Measurements from ENCODE around the gene SPATA46. TPM values are rescaled to one million over a fixed set of nuclear protein-coding genes. Genes with fewer than 3 reads are reported as not detected.
"Not testable (repeated sequence)": the region's sequence is repeated elsewhere in the genome, so short reads cannot be mapped to it uniquely, and the experiment has no call there.

Gene SPATA46
- total RNA-seq = not detected

- no peak for DNase-seq
Measured at GRCh38 chr1:162376691-162377090, at the start of gene SPATA46. Gene SPATA46, minus strand, starts transcription at chr1:162376854. Its CDS starts 64 bp downstream, at chr1:162376790.

- no peak for DNase-seq
Measured at GRCh38 chr1:162422662-162423375, 46.2 kb upstream of the SPATA46 start.

GRCh38 chr1:162421258-162422164 is 44.9 kb upstream of the SPATA46 start:
- no peak for DNase-seq

GRCh38 chr1:162420120-162420519 is 43.5 kb upstream of the SPATA46 start:
- no peak for DNase-seq

GRCh38 chr1:162419450-162419931 is 42.8 kb upstream of the SPATA46 start:
- not testable (repeated sequence) for DNase-seq

- not testable (repeated sequence) for DNase-seq
Measured at GRCh38 chr1:162418584-162418983, 41.9 kb upstream of the SPATA46 start.

GRCh38 chr1:162417650-162418049 is 41.0 kb upstream of the SPATA46 start:
- DNase-seq = no peak

GRCh38 chr1:162416909-162417308 is 40.3 kb upstream of the SPATA46 start:
- no peak for DNase-seq

GRCh38 chr1:162416215-162416614 is 39.6 kb upstream of the SPATA46 start:
- no peak for DNase-seq

GRCh38 chr1:162412002-162412401 is 35.3 kb upstream of the SPATA46 start, which contains the start of gene SH2D1B:
Gene SH2D1B, minus strand, starts transcription at chr1:162412136. Its CDS starts 120 bp downstream, at chr1:162412016.
- DNase-seq = no peak

- DNase-seq = no peak
Measured at GRCh38 chr1:162407539-162407938, 30.9 kb upstream of the SPATA46 start.

GRCh38 chr1:162406811-162407210 is 30.2 kb upstream of the SPATA46 start:
- DNase-seq = no peak

- no peak for DNase-seq
Measured at GRCh38 chr1:162405800-162406199, 29.1 kb upstream of the SPATA46 start.

- DNase-seq = no peak
Measured at GRCh38 chr1:162404550-162405160, 28.0 kb upstream of the SPATA46 start.

GRCh38 chr1:162400790-162401355 is 24.2 kb upstream of the SPATA46 start:
- no peak for DNase-seq

GRCh38 chr1:162398999-162399580 is 22.4 kb upstream of the SPATA46 start:
- DNase-seq = no peak

- no peak for DNase-seq
Measured at GRCh38 chr1:162397943-162398560, 21.4 kb upstream of the SPATA46 start.

- DNase-seq = no peak
Measured at GRCh38 chr1:162397039-162397448, 20.4 kb upstream of the SPATA46 start.

GRCh38 chr1:162396201-162396906 is 19.7 kb upstream of the SPATA46 start:
- DNase-seq = no peak

GRCh38 chr1:162391790-162392563 is 15.3 kb upstream of the SPATA46 start:
- DNase-seq = no peak
